Psoas muscle (tissue), 8 donors: ENCODE results near the gene KCTD5. TPM values are rescaled to one million over a fixed set of nuclear protein-coding genes. Genes with fewer than 3 reads are reported as not detected.
A peak's percentile ranks its signal among the peaks of the same experiment; 100 is the strongest.

Experiments
- ATAC-seq, 4 donors: fragments of 200-7000 bp; cut with Tn5 transposase; one replicate each; pipeline ENCODE4 v1.9.1; 2020; ENCODE audit warnings: moderate library complexity in 3 of 4, mild to moderate bottlenecking in 2 of 4
- DNase-seq, 2 donors: peaks; one replicate each; pipeline ENCODE4 v3.0.0-alpha.2; 2020
- H3K27ac ChIP-seq: fragments of 200-600 bp; one replicate; pipeline ENCODE4 v1.8.0; 2022
- H3K27me3 ChIP-seq, 3 donors: fragments of 200-600 bp in 1 of 3; one replicate each; pipeline versions ENCODE4 v1.6.1 to v1.8.0; 2013 to 2022; ENCODE audit warnings: low read length in 2 of 3, mild to moderate bottlenecking in 2 of 3, moderate library complexity in 1 of 3; ENCODE audit not compliant: insufficient read depth in 3 of 3
- H3K36me3 ChIP-seq, 2 donors: fragments of 200-600 bp in 1 of 2; one replicate each; pipeline versions ENCODE4 v1.6.1 to v1.8.0; 2013 to 2022; ENCODE audit warnings: low read depth in 1 of 2, mild to moderate bottlenecking in 1 of 2, moderate library complexity in 1 of 2; ENCODE audit not compliant: insufficient read depth in 1 of 2
- H3K4me1 ChIP-seq: fragments of 200-600 bp; one replicate; pipeline ENCODE4 v1.8.0; 2022
- H3K4me3 ChIP-seq: fragments of 200-600 bp; one replicate; pipeline ENCODE4 v1.8.0; 2022; ENCODE audit warnings: mild to moderate bottlenecking
- H3K9me3 ChIP-seq: fragments of 200-600 bp; one replicate; pipeline ENCODE4 v1.8.0; 2022
- CTCF ChIP-seq: fragments of 200-600 bp; IDR thresholded peaks from one replicate; pipeline ENCODE4 v1.8.0; 2022; ENCODE audit warnings: antibody characterized with exemption
- WGBS, 3 donors: extraction: QIAGEN DNeasy Blood & Tissue Kit; methylation state at CpG; one replicate each; pipeline versions ENCODE4 v1.1.6 to v1.1.7; 2013; 5-methylcytosine and 5-hydroxymethylcytosine counted together
- intact Hi-C, 2 donors: fragments of 100-400 bp; cut with DNase I; formaldehyde crosslinking; loops; one replicate each; pipeline versions ENCODE4 v1.11.0 to v1.14.2; 2022
- polyA plus RNA-seq, 3 donors: library from polyadenylated mRNA; stranded (reverse); fragments of 200-250 nt; gene quantifications; one replicate each; pipeline ENCODE4 v1.2.3, GENCODE V29; 2013
- total RNA-seq, 4 donors: library from RNA; stranded (reverse); fragmentation: NEBNext Ultra II Directional in 2 of 4; extraction: Animal tissue kit (Norgen Biotek cat#: 25700) in 2 of 4; gene quantifications; one replicate each; pipeline versions ENCODE4 v1.2.1 to v1.2.4, GENCODE V29; 2021 to 2023
- donor health status: healthy with polysubstance abuse.
- donor health status: DM: no; HTN: no; CAD: no; lungs with moderate emphysema.
- donor health status: Bipolar disorder and iron deficiency.
- donor health status: healthy.
- donor health status: DM: yes; HTN: yes; CAD: no.
- donor health status: DM: no; HTN: no; CAD: no.
- donor health status: DM: no; HTN: no; CAD: no.
- donor health status: DM: yes; HTN: yes; CAD: no.

The KCTD5 gene
- total and polyA plus RNA-seq, 7 donors = 9.1 to 65.8 (median 17.2) TPM

- intact Hi-C loops = no loop called here
- no peak for DNase-seq
- H3K27me3 ChIP-seq = no peaks in the 10 kb centered on the region
Measured at GRCh38 chr16:2713985-2714774, 31.9 kb downstream of the KCTD5 start.

GRCh38 chr16:2715064-2715463 lies 32.7 kb downstream of the KCTD5 start:
- Histone ChIP-seq H3K4me1 (peaks cover 13% of the 10 kb centered on the region), H3K36me3 (peaks cover 0 to 2% of the 10 kb centered on the region in 2 donors), H3K27ac (no peak overlapping the region), H3K4me3 (no peak overlapping the region), H3K27me3 (no peaks in the 10 kb centered on the region), H3K9me3 (no peaks in the 10 kb centered on the region)
- intact Hi-C loops = no loop called here
- no peak for ATAC-seq
- DNase-seq = no peak
- WGBS, 3 donors = 30 to 38% (median 30%) methylated on average over 6 to 9 of the region's 9 CpGs
- no peak for TF ChIP-seq CTCF

More at GRCh38 chr16:2713985-2714774, 31.9 kb downstream of the KCTD5 start:
- H3K4me1 ChIP-seq = peaks cover 5% of the 10 kb centered on the region
- no peak overlapping the region for H3K4me3 ChIP-seq
- no peak overlapping the region for H3K27ac ChIP-seq
- H3K9me3 ChIP-seq = no peaks in the 10 kb centered on the region
- peaks cover 0 to 9% of the 10 kb centered on the region in 2 donors for H3K36me3 ChIP-seq
- ATAC-seq = no peak
- WGBS, 3 donors = 76 to 82% (median 80%) methylated on average over 26 to 28 of the region's 28 CpGs
- no peak for TF ChIP-seq CTCF

DNA sequence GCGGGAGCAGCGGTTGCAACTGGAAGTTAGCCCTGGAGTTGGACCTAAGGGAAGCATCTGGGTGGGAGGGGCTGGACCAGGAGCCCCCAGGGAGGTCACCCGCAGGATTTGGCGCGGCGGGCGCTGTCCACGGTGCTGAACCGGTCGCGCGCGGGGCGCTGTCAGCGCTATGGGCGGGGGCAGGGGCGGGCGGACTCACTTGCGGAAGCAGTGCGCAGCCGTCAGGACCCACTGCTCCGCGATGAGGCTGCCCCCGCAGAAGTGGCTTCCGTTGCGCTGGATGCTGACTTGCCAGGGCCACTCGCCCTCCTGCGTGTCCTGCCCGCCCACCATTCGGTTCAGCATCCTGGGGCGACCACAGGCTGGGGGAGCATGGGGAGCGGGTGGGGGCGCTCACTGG lies 33.2 kb downstream of the KCTD5 start:
- H3K27me3 ChIP-seq = no peaks in the 10 kb centered on the region
- H3K4me1 ChIP-seq = peaks cover 18% of the 10 kb centered on the region
- TF ChIP-seq CTCF = no peak
- ATAC-seq (peak; percentile 33 to 63 (median 41)), DNase-seq (peak; percentile 68 to 81)
- 6 to 11% (median 6%) methylated on average over 18 to 33 of the region's 33 CpGs for WGBS, 3 donors
- no peak overlapping the region for H3K27ac ChIP-seq
- H3K4me3 ChIP-seq = no peak overlapping the region
- intact Hi-C loops = no loop called here
- no peaks in the 10 kb centered on the region for H3K9me3 ChIP-seq
- no peaks in the 10 kb centered on the region for H3K36me3 ChIP-seq

DNA sequence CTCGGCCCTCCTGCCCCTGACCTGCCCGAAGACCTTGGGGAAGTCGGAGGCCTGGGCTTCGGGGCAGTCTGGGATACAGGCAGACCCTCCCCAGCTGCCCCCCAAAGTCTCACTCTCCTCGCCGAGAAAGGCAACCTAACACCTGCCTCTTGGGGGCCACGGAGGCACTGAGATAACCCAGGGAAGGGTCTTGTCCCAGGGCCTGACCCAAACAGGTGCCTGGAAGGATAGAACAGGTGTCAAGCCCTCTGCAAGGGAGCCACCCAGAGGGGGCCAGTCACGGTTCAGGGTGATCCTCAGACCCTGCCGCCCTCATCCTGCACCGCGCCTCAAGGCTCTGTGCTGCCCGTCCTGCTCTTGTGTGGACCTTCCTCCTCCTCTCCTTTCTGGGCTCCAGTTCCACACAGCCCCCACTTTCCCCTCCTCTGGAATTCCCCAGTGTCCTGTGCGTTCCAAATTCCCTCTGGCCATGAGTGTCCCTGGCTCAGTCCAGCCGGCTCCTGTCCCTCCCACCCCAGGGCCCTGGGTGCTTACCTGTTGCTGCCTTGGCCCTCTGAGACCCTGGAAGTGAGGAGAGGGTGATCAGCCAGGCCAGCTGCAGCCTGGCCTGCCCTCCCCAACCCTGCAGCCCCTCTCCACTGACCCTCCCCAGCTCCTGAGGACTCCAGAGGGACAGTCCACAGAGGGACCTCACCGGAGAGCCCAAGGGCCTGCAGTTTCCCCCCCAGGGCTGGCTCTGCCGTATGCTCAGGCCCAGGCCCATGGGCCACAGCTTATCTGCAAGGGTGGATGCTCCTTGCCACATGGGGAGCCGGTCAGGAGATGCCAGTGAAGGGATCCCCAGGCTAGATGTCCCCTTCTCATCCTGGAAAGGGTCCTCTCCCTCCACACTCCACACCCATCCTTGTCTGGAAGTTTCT lies 33.9 kb downstream of the KCTD5 start:
- intact Hi-C loops = no loop called here
- no peak overlapping the region for H3K4me3 ChIP-seq

More for the DNA sequence above, 33.9 kb downstream of the KCTD5 start:
- TF ChIP-seq CTCF = no peak
- DNase-seq = no peak
- H3K27me3 ChIP-seq = no peaks in the 10 kb centered on the region
- ATAC-seq = no peak
- no peaks in the 10 kb centered on the region for H3K9me3 ChIP-seq
- peaks cover 18% of the 10 kb centered on the region for H3K4me1 ChIP-seq
- H3K27ac ChIP-seq = no peak overlapping the region
- 42 to 60% (median 51%) methylated on average over 16 to 17 of the region's 17 CpGs for WGBS, 3 donors
- H3K36me3 ChIP-seq = no peaks in the 10 kb centered on the region
